Loucy (cell line): ENCODE measurements around the gene FAAH.

ENCODE experiments used
- H2AFZ ChIP-seq: fragments of 200-600 bp; sonication (generic); 2 replicates; pipeline ENCODE4 v1.6.0; 2016; ENCODE audit warnings: antibody characterized with exemption, mild to moderate bottlenecking, low read length, moderate library complexity
- H3F3A ChIP-seq: fragments of 200-600 bp; 2 replicates; pipeline ENCODE4 v1.6.0; 2016; ENCODE audit warnings: antibody characterized with exemption, low read depth, mild to moderate bottlenecking
- H3K27me3 ChIP-seq: fragments of 200-600 bp; sonication (generic); 2 replicates; pipeline ENCODE4 v1.6.1; 2014; ENCODE audit warnings: low read length, mild to moderate bottlenecking; ENCODE audit not compliant: insufficient read depth, poor library complexity, severe bottlenecking
- H3K36me3 ChIP-seq: fragments of 200-600 bp; sonication (generic); 2 replicates; pipeline ENCODE4 v1.6.1; 2016; ENCODE audit warnings: low read length; ENCODE audit not compliant: insufficient read depth
- H3K4me1 ChIP-seq: fragments of 200-600 bp; sonication (generic); 2 replicates; pipeline ENCODE4 v1.5.1; 2014; ENCODE audit warnings: low read length, mild to moderate bottlenecking; ENCODE audit not compliant: insufficient read depth, poor library complexity, severe bottlenecking
- H3K4me2 ChIP-seq: fragments of 200-600 bp; sonication (generic); 2 replicates; pipeline ENCODE4 v1.6.0; 2014; ENCODE audit warnings: antibody characterized with exemption, low read length, low read depth, mild to moderate bottlenecking; ENCODE audit not compliant: poor library complexity, severe bottlenecking
- H3K4me3 ChIP-seq: fragments of 200-600 bp; sonication (generic); 2 replicates; pipeline ENCODE4 v1.5.1; 2014; ENCODE audit warnings: low read length, mild to moderate bottlenecking, mixed read lengths; ENCODE audit not compliant: poor library complexity, severe bottlenecking
- H3K79me2 ChIP-seq: fragments of 200-600 bp; sonication (generic); 2 replicates; pipeline ENCODE4 v1.6.1; 2014; ENCODE audit warnings: low read length; ENCODE audit not compliant: insufficient read depth
- H3K9ac ChIP-seq: fragments of 200-600 bp; sonication (generic); 2 replicates; pipeline ENCODE4 v1.6.0; 2014; ENCODE audit warnings: mild to moderate bottlenecking, low read depth, low read length, moderate library complexity; ENCODE audit not compliant: poor library complexity, severe bottlenecking
- H3K9me2 ChIP-seq: fragments of 200-600 bp; sonication (generic); replicated peaks from 2 replicates; pipeline ENCODE4 v1.6.1; 2016; ENCODE audit warnings: low read depth, low read length, mixed read lengths
- H3K9me3 ChIP-seq: fragments of 200-600 bp; sonication (generic); 2 replicates; pipeline ENCODE4 v1.6.1; 2014; ENCODE audit warnings: mild to moderate bottlenecking, antibody characterized with exemption, low read length, low read depth; ENCODE audit not compliant: insufficient read depth
- H4K20me1 ChIP-seq: fragments of 200-600 bp; sonication (generic); 2 replicates; pipeline ENCODE4 v1.6.0; 2014; ENCODE audit warnings: antibody characterized with exemption, low read length, mild to moderate bottlenecking; ENCODE audit not compliant: insufficient read depth, poor library complexity, severe bottlenecking
- CTCF ChIP-seq: fragments of 200-600 bp; sonication (generic); conservative IDR thresholded peaks from 2 replicates; pipeline ENCODE4 v1.5.1; 2014; ENCODE audit warnings: mild to moderate bottlenecking, antibody characterized with exemption, low read length
- EZH2phosphoT487 ChIP-seq: fragments of 200-600 bp; IDR thresholded peaks from 2 replicates; pipeline ENCODE4 v1.6.1; 2018; ENCODE audit warnings: antibody characterized with exemption, mild to moderate bottlenecking, moderate library complexity, borderline replicate concordance

The FAAH gene

DNA sequence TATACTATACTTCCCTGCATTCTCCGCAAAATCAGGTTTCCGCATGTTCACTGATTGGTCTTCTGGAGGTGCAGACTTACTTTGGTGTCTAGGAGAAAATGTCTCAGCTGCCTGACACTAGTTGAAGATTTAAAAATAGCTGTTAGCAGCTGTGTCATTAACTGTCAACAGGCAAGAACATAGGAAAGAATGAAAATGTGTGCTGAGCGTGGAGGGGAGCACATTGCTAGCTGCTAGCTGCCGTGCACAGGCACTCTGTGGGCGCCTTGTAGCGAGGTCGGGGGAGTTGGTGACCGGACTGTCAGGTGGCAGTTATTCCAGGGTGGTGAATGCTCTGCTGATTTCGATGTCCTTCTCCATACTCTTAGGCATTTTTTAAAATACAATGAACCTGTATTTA lies 5.2 kb downstream of the FAAH start:
- Histone ChIP-seq H3K9me2 (no peaks in the 10 kb centered on the region), H3K4me3 (no peak overlapping the region), H3K4me2 (no peak overlapping the region), H3F3A (no peaks in the 10 kb centered on the region), H4K20me1 (no peaks in the 10 kb centered on the region), H3K36me3 (no peaks in the 10 kb centered on the region), H3K9ac (no peak overlapping the region), H2AFZ (no peak overlapping the region), H3K27me3 (no peaks in the 10 kb centered on the region), H3K79me2 (no peaks in the 10 kb centered on the region), H3K4me1 (peaks cover 2% of the 10 kb centered on the region), H3K9me3 (no peaks in the 10 kb centered on the region)
- no peak for TF ChIP-seq EZH2phosphoT487
- no peak for TF ChIP-seq CTCF

DNA sequence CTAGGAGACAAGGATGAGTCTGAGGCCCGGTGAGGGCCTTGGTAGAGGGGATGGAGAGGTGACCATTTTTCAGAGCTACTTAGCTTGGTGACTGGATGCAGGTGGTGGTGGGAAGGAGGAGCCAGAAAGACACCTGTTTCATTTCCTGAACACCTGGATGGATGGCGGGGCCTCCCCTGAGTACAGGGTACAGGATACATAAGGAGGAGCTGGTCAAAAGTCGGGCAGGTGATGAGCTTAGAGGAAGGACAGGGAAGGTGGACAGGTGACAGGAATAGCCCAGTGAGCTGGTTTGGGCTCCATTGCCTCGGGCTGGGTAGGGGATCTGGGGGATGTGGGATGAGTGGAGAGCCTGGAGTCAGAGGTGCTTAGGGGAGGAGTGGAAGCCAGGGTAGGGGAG lies 6.3 kb downstream of the FAAH start:
- Histone ChIP-seq H4K20me1 (no peaks in the 10 kb centered on the region), H2AFZ (no peak overlapping the region), H3K27me3 (no peaks in the 10 kb centered on the region), H3K9me2 (no peaks in the 10 kb centered on the region), H3K4me2 (no peak overlapping the region), H3K9me3 (no peaks in the 10 kb centered on the region), H3F3A (no peaks in the 10 kb centered on the region), H3K79me2 (no peaks in the 10 kb centered on the region), H3K4me1 (peaks cover 2% of the 10 kb centered on the region), H3K36me3 (no peaks in the 10 kb centered on the region), H3K9ac (no peak overlapping the region), H3K4me3 (no peak overlapping the region)
- TF ChIP-seq CTCF = no peak
- TF ChIP-seq EZH2phosphoT487 = no peak

- H3K9me2 ChIP-seq = no peaks in the 10 kb centered on the region
- H3K9me3 ChIP-seq = no peaks in the 10 kb centered on the region
- H3K4me1 ChIP-seq = peaks cover 2% of the 10 kb centered on the region
- H4K20me1 ChIP-seq = no peaks in the 10 kb centered on the region
- no peaks in the 10 kb centered on the region for H3K36me3 ChIP-seq
- H2AFZ ChIP-seq = no peak overlapping the region
- no peaks in the 10 kb centered on the region for H3K27me3 ChIP-seq
- H3K79me2 ChIP-seq = no peaks in the 10 kb centered on the region
- H3F3A ChIP-seq = no peaks in the 10 kb centered on the region
- H3K9ac ChIP-seq = no peak overlapping the region
- no peak overlapping the region for H3K4me3 ChIP-seq
- TF ChIP-seq EZH2phosphoT487 = no peak
- TF ChIP-seq CTCF = no peak
- no peak overlapping the region for H3K4me2 ChIP-seq
Measured at GRCh38 chr1:46401154-46401913, 7.2 kb downstream of the FAAH start.
